Forelimb muscle (tissue), 1 donor: Measurements from ENCODE around the gene STK39. TPM values are rescaled to one million over a fixed set of nuclear protein-coding genes. Genes with fewer than 3 reads are reported as not detected.

Experiments used
- DNase-seq: peaks from one replicate; pipeline ENCODE4 v3.0.0-alpha.2; 2013; ENCODE audit warnings: low read depth
- polyA plus RNA-seq: library from polyadenylated mRNA; unstranded; fragments of 120-200 nt; gene quantifications from one replicate; pipeline ENCODE4 v1.2.1, GENCODE V29; 2013; ENCODE audit not compliant: insufficient read length

The STK39 gene
- polyA plus RNA-seq, 1 donor, result 17.1 TPM

- no peak for DNase-seq
Measured at GRCh38 chr2:168160897-168161296, 86.5 kb downstream of the STK39 start.

- DNase-seq, result no peak
Measured at GRCh38 chr2:168159754-168160585, 87.4 kb downstream of the STK39 start.

- DNase-seq, result no peak
Measured at GRCh38 chr2:168158586-168158985, 88.8 kb downstream of the STK39 start.

GRCh38 chr2:168157926-168158325 is 89.5 kb downstream of the STK39 start:
- no peak for DNase-seq

GRCh38 chr2:168157070-168157469 is 90.3 kb downstream of the STK39 start:
- no peak for DNase-seq

- no peak for DNase-seq
Measured at GRCh38 chr2:168156661-168157060, 90.7 kb downstream of the STK39 start.

- DNase-seq, result no peak
Measured at GRCh38 chr2:168155680-168156079, 91.7 kb downstream of the STK39 start.

GRCh38 chr2:168155046-168155445 is 92.3 kb downstream of the STK39 start:
- DNase-seq, result no peak

- no peak for DNase-seq
Measured at GRCh38 chr2:168152902-168153530, 94.4 kb downstream of the STK39 start.

GRCh38 chr2:168149986-168150385 is 97.4 kb downstream of the STK39 start:
- DNase-seq, result no peak

GRCh38 chr2:168149150-168149974 is 98.0 kb downstream of the STK39 start:
- DNase-seq, result no peak

GRCh38 chr2:168147830-168148794 is 99.3 kb downstream of the STK39 start:
- DNase-seq, result no peak

- no peak for DNase-seq
Measured at GRCh38 chr2:168146892-168147810, 100.2 kb downstream of the STK39 start.

GRCh38 chr2:168145426-168146310 is 101.7 kb downstream of the STK39 start:
- no peak for DNase-seq

- no peak for DNase-seq
Measured at GRCh38 chr2:168145011-168145410, 102.4 kb downstream of the STK39 start.

GRCh38 chr2:168143813-168144212 is 103.6 kb downstream of the STK39 start:
- DNase-seq, result no peak

GRCh38 chr2:168140892-168141291 is 106.5 kb downstream of the STK39 start:
- DNase-seq, result no peak

- no peak for DNase-seq
Measured at GRCh38 chr2:168139852-168140251, 107.5 kb downstream of the STK39 start.

- DNase-seq, result no peak
Measured at GRCh38 chr2:168138901-168139300, 108.5 kb downstream of the STK39 start.
